Epithelial cell of proximal tubule (primary cell): ENCODE results near the gene ADCY9. TPM values are rescaled to one million over a fixed set of nuclear protein-coding genes. Genes with fewer than 3 reads are reported as not detected.

ENCODE experiments used
- DNase-seq: peaks from one replicate; pipeline ENCODE4 v3.0.0-alpha.2; 2011; ENCODE audit warnings: low read depth
- H3K4me3 ChIP-seq: 2 replicates; pipeline ENCODE4 v1.5.1; 2011; ENCODE audit warnings: low read depth, mild to moderate bottlenecking, low read length
- total RNA-seq: library from RNA; depleted of rRNA; stranded (reverse); fragments of >200 nt; gene quantifications from 2 replicates; pipeline ENCODE4 v1.2.3, GENCODE V29; 2015
- TF ChIP-seq, protein P1 (sequence below): conservative IDR thresholded peaks from 2 replicates; pipeline ENCODE4 v1.5.1; 2012; ENCODE audit warnings: low read depth, mild to moderate bottlenecking, low read length

ADCY9 gene
- total RNA-seq, 1 donor from 2014 or later = 6.8 TPM

GRCh38 chr16:4056161-4057105, 59.8 kb downstream of the ADCY9 start:
- DNase-seq = no peak
- H3K4me3 ChIP-seq = no peak overlapping the region
- TF ChIP-seq, protein P1, sequence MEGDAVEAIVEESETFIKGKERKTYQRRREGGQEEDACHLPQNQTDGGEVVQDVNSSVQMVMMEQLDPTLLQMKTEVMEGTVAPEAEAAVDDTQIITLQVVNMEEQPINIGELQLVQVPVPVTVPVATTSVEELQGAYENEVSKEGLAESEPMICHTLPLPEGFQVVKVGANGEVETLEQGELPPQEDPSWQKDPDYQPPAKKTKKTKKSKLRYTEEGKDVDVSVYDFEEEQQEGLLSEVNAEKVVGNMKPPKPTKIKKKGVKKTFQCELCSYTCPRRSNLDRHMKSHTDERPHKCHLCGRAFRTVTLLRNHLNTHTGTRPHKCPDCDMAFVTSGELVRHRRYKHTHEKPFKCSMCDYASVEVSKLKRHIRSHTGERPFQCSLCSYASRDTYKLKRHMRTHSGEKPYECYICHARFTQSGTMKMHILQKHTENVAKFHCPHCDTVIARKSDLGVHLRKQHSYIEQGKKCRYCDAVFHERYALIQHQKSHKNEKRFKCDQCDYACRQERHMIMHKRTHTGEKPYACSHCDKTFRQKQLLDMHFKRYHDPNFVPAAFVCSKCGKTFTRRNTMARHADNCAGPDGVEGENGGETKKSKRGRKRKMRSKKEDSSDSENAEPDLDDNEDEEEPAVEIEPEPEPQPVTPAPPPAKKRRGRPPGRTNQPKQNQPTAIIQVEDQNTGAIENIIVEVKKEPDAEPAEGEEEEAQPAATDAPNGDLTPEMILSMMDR = no peak

DNA sequence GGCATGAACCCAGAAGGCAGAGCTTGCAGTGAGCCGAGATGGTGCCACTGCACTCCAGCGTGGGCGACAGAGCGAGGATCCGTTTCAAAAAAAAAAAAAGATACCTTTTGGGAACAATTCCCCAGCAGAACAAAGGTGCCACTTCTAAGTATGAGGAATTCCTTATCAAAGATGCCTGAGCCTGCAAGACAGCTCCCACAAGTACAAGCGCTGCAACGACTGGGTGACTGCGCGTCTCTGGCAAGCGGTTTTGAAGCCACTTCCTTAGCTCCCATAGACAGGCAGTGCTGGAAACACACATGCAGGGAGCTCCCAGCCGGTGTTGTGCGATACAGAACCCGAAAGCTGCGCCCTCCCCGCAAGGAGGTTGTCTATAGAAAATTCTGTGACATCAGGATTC, 60.5 kb downstream of the ADCY9 start:
- TF ChIP-seq, protein P1 = no peak
- no peak for DNase-seq
- H3K4me3 ChIP-seq = no peak overlapping the region

DNA sequence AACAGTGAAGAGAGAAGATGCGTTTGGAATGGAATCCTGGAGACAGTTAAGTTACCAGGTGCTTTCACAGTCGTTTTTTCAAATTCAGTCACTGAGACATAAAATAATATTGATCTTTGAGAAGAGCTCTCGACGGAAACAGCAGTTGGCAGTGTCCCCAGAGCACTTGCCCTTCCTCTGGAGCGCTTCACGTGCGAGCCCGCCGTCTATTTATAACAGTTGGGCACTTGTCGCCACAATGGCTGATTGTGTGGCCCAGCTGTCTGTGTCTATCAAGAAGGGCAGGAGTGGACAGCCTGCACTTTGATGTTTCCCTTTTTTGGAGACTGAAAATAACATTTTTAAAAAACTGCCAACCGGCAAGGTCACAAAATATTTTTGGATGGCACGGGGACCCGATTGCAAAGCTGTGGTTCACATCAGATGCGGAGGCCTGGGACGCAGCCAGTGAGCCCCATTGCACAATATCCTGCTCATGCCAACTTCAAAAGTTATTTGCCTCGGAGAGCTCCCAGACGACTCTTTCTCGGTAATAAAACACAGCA, 62.9 kb downstream of the ADCY9 start:
- H3K4me3 ChIP-seq = no peak overlapping the region
- DNase-seq = no peak
- TF ChIP-seq, protein P1 = no peak

DNA sequence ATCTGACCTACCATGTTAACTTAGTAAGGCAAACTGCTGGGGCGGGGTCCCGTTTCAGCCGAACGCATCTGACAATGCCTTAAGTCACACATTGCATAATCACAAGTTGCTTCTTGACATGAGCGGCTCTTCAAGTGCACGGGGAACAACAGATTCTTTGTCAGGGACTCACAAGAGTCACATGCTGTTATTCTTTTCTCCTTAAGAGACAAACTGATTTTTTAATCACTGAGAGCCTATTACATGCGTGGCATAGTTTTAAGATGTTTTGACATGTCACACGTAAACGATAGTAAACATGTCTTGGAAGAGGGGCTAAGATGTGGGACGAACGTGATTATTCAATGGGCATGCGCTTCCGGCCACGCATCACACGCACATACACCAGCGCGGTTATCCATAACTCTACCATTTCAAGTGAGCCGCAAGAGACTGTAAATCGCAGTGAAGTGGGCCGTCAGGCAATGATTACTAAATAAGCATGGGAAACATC, 63.4 kb downstream of the ADCY9 start:
- TF ChIP-seq, protein P1 = no peak
- DNase-seq = peak; percentile 60
- H3K4me3 ChIP-seq = no peak overlapping the region

DNA sequence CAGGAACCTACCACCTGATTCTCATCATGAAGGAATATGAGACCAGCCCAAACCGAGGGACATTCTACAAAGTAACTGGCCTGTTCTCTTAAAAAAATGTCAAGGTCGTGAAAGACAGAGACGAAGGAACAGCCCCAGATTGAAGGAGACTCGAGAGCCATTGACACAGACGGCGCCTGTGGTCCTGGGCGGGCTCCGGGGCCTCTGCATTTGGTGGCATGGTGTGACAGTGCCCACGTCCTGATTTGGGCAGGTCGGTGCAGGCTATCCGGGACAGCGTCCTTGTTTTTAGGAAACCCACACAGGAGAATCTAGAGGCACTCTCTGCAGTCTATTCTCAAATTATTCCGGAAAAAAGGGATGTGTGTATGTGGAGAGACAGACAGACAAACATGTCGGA, 64.1 kb downstream of the ADCY9 start:
- TF ChIP-seq, protein P1 = no peak
- H3K4me3 ChIP-seq = no peak overlapping the region
- no peak for DNase-seq

- TF ChIP-seq, protein P1 = no peak
- no peak for DNase-seq
These were observed 64.7 kb downstream of the ADCY9 start for GRCh38 chr16:4051591-4051990.

More at GRCh38 chr16:4051591-4051990, 64.7 kb downstream of the ADCY9 start:
- no peak overlapping the region for H3K4me3 ChIP-seq
